ENCODE measurements around the gene ADGRE3. TPM values are rescaled to one million over a fixed set of nuclear protein-coding genes. Genes with fewer than 3 reads are reported as not detected.
A peak's percentile ranks its signal among the peaks of the same experiment; 100 is the strongest.

ADGRE3 gene
- total RNA-seq, 1 donor from 2014 or later = not detected

DNA sequence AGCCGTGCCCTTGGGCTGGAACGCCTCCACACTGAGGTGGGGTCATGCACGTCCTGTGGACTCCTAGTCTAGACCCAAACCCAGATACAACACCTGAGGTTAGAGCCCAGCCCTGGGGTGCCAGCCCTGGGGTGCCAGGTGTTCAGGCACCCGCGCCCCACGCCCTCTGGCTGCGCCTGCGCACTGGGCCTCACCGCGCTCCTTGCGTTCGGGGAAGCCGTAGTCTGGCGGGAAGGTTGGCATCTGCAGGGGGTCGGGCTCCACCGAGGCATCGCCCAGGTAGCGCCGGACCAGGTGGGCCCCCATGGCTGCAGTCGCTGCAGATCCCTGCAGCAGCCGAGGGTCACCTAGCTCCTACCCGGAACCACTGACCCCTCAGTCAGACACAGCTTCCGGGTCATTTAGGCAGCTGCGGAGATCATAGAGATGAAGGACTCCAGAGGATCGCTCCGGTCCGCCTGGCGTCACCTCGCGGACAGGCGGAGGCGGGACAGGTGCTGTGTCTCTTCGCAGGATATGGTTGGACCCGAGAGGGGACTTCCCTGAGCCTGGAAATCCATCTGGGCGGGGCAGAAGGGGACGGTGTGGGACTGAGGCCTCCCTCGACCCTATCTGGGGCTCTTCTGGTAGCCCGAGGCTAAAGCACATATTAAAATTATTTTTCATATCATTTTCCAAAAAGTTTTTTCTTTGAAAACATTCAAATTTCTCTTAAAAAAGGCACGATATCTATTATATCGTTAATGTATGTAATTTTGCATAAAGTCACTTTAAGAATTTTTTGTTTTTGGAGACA, 102.8 kb downstream of the ADGRE3 start, which contains the start of gene NDUFB7:
Gene NDUFB7 (minus strand): TSS at position 372 of the 796 bp plus-strand sequence. CDS start 66 bp downstream, at position 306.
- Mint-ChIP-seq H3K4me1 (ENCODE audit: unreplicated experiment) (peaks cover 35% of the 10 kb centered on the region), H3K27ac (ENCODE audit: unreplicated experiment) (peak within 1 kb of the TSS; percentile 75), H3K36me3 (ENCODE audit: unreplicated experiment) (peaks cover 11% of the 10 kb centered on the region), H3K27me3 (ENCODE audit: unreplicated experiment) (no peaks in the 10 kb centered on the region), H3K9me3 (ENCODE audit: unreplicated experiment) (no peaks in the 10 kb centered on the region), H3K4me3 (ENCODE audit: unreplicated experiment) (peak within 1 kb of the TSS; percentile 92)
- DNase-seq (ENCODE audit: extremely low spot score, unreplicated experiment) = peak; percentile 94
- peak; percentile 67 for TF ChIP-seq CTCF (IDR thresholded peaks at IDR 0.05)

DNA sequence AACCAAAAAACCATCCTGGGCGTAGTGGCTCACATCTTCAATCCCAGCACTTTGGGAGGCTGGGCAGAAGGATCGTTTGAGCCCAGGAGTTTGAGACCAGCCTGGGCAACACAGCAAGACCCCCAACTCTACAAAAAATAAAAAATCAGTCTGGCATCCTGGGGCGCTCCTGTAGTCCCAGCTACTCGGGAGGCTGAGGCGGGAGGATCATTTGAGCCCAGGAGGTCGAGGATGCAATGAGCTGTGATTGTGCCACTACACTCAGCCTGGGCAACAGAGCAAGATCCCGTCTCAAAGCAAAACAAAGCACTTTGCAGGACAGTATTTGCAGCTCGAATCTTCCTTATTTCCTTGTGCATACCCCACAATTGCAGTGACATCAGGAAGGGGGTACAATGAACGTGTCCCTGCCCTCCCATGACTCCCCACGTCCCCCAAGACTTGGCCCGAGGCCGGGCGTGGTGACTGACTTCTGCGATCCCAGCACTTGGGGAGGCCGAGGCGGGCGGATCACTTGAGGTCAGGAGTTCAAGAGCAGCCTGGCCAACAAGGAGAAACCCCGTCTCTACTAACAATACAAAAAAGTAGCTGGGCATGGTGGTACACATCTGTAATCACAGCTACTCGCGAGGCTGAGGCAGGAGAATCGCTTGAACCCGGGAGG, 103.6 kb downstream of the ADGRE3 start:
- no peak for TF ChIP-seq CTCF (IDR thresholded peaks at IDR 0.05)
- Mint-ChIP-seq H3K9me3 (ENCODE audit: unreplicated experiment) (no peaks in the 10 kb centered on the region), H3K27me3 (ENCODE audit: unreplicated experiment) (no peaks in the 10 kb centered on the region), H3K36me3 (ENCODE audit: unreplicated experiment) (peaks cover 14% of the 10 kb centered on the region), H3K4me3 (ENCODE audit: unreplicated experiment) (peak overlapping the region; percentile 92), H3K27ac (ENCODE audit: unreplicated experiment) (no peak overlapping the region), H3K4me1 (ENCODE audit: unreplicated experiment) (peaks cover 35% of the 10 kb centered on the region)
- no peak for DNase-seq (ENCODE audit: extremely low spot score, unreplicated experiment)

Other genes starting within 250 kb of the ADGRE3 start
- gene PKN1, start 241.5 kb downstream of the ADGRE3 start, total RNA-seq = 151 and 162 TPM in 2 replicates
- gene PTGER1, start 199.5 kb downstream of the ADGRE3 start, total RNA-seq = 1.0 and 1.6 TPM in 2 replicates
- 89.0 and 90.3 TPM in 2 replicates for gene GIPC1, start 178.7 kb downstream of the ADGRE3 start, total RNA-seq
- gene DNAJB1, start 156.4 kb downstream of the ADGRE3 start, total RNA-seq = 80.0 and 84.6 TPM in 2 replicates
- 136 and 139 TPM in 2 replicates for gene TECR, start 145.2 kb downstream of the ADGRE3 start, total RNA-seq
- 149 and 158 TPM in 2 replicates for gene NDUFB7, start 102.8 kb downstream of the ADGRE3 start, total RNA-seq
- not detected in 2 replicates for gene CLEC17A, start 91.8 kb downstream of the ADGRE3 start, total RNA-seq
- 23.0 and 26.2 TPM in 2 replicates for gene ZNF333, start 15.2 kb upstream of the ADGRE3 start, total RNA-seq
- gene ADGRE2, start 103.7 kb upstream of the ADGRE3 start, total RNA-seq = not detected in 2 replicates
- gene OR7A5, start 160.3 kb upstream of the ADGRE3 start, total RNA-seq = not detected in 2 replicates
- gene OR7C1, start 160.3 kb upstream of the ADGRE3 start, total RNA-seq = not detected in 2 replicates
- not detected in 2 replicates for gene OR7A10, start 174.1 kb upstream of the ADGRE3 start, total RNA-seq
- gene OR7A17, start 211.3 kb upstream of the ADGRE3 start, total RNA-seq = not detected in 2 replicates